ENCODE measurements around the gene COX6A1. TPM values are rescaled to one million over a fixed set of nuclear protein-coding genes. Genes with fewer than 3 reads are reported as not detected.

The COX6A1 gene
- total RNA-seq, 1 donor = 215 TPM

DNA sequence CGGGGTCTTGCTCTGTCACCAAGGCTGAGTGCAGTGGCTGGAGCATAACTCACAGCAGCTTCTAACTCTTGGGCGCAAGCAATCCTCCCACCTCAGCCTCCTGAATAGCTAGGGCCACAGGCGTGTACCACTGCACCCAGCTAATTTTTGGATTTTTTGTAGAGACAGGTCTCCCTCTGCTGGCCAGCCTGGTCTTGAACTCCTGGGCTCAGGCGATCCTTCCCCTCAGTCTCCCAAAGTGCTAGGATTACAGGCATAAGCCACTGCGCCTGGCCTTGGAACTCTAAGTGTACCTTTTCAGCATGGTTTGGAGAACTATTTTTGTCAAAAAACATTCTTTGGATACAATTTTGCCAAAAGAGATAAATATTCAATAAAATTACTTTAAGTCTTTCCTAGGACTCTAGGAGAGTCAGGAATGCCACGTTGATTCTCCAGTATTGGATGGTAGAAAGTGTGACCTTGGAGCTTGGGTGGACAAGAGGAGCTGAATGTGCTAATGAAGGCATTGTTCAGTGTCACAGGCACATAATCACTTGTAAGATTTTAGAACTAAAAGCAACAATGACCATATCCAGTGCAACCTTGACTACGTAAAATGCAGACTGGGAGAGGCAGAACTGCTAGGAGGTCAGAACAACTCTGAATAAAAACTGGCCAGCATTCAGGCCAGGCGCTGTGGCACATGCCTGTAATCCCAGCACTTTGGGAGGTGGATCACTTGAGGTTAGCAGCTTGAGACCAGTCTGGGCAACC is 28.8 kb downstream of the COX6A1 start:
- H3K4me3 ChIP-seq (ENCODE audit: low read depth, low read length) = no peak overlapping the region
- TF ChIP-seq, protein P1, sequence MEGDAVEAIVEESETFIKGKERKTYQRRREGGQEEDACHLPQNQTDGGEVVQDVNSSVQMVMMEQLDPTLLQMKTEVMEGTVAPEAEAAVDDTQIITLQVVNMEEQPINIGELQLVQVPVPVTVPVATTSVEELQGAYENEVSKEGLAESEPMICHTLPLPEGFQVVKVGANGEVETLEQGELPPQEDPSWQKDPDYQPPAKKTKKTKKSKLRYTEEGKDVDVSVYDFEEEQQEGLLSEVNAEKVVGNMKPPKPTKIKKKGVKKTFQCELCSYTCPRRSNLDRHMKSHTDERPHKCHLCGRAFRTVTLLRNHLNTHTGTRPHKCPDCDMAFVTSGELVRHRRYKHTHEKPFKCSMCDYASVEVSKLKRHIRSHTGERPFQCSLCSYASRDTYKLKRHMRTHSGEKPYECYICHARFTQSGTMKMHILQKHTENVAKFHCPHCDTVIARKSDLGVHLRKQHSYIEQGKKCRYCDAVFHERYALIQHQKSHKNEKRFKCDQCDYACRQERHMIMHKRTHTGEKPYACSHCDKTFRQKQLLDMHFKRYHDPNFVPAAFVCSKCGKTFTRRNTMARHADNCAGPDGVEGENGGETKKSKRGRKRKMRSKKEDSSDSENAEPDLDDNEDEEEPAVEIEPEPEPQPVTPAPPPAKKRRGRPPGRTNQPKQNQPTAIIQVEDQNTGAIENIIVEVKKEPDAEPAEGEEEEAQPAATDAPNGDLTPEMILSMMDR (IDR thresholded peaks at IDR 0.05; ENCODE audit: insufficient read depth, low read depth, low read length) = peak; percentile 59
- DNase-seq (ENCODE audit: low read depth) = peak; percentile 48

GRCh38 chr12:120467439-120467838 is 29.5 kb downstream of the COX6A1 start:
- TF ChIP-seq, protein P1 (IDR thresholded peaks at IDR 0.05; ENCODE audit: insufficient read depth, low read depth, low read length) = no peak
- DNase-seq (ENCODE audit: low read depth) = no peak
- H3K4me3 ChIP-seq (ENCODE audit: low read depth, low read length) = peak overlapping the region; percentile 3

DNA sequence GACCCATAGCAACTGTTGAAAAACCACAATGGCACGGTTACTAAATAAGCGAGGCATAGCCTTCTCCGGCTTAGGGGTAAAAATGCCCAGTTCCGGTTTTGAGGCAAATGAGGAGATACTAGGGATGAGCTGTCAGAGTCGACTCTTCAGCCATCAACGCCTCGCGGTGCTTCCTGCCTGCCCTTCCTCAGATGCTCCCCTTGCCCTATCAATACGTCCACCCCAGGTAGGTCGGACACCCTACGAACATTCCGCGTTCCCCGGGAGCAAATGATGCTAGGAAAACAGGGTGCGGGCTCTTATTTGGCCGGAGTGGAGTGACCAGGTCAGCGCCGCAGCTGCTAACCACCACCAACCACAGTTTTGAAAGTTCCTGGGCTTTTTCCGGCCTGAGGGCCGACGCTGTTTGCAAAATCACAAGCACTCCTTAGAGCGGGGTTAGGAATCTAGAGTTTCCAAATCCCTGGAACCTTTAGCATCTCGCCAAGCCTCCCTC is 30.5 kb downstream of the COX6A1 start:
- TF ChIP-seq, protein P1 (IDR thresholded peaks at IDR 0.05; ENCODE audit: insufficient read depth, low read depth, low read length) = no peak
- DNase-seq (ENCODE audit: low read depth) = peak; percentile 76
- peak overlapping the region; percentile 87 for H3K4me3 ChIP-seq (ENCODE audit: low read depth, low read length)

GRCh38 chr12:120468821-120469449 is 31.0 kb downstream of the COX6A1 start:
- peak overlapping the region; percentile 87 for H3K4me3 ChIP-seq (ENCODE audit: low read depth, low read length)
- peak; percentile 33 for DNase-seq (ENCODE audit: low read depth)
- TF ChIP-seq, protein P1 (IDR thresholded peaks at IDR 0.05; ENCODE audit: insufficient read depth, low read depth, low read length) = no peak

DNA sequence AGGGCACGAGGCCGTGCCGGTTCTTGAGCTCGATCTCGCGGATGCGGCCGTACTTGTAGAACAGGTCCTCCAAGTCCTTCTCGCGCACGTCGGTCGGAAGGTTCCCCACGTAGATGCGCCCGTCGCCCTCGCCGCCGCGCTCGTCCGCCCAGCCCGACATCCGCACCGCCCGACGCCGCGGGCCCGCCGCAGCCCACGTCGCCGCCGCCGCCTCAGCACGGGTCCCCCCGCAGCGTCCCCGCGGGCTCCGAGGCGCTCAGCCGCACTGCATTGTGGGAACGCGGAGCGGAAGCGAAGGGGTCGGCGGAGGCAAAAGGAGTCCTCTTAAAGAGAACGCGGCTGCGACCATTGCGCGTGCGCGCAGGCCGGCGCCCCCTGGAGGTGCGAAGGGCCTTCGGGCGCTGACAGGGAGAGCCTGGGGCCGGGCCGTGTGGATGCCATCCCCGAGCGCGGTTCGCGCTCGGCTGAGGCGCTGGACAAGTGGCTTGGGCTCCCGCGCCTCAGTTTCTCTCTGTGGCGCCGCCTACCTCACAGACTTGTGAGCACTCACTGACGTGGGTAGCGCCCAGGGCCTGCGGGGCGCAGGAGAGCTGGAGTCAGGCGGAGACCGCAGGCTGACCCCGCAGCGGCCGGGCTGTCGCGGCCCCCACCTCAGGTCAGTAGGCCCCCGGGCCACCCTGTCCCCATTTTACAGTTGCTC is 31.7 kb downstream of the COX6A1 start, which contains the start of gene SRSF9:
Gene SRSF9 (minus strand): TSS at position 299 of the 700 bp plus-strand sequence. CDS start 139 bp downstream, at position 160.
- TF ChIP-seq, protein P1 (IDR thresholded peaks at IDR 0.05; ENCODE audit: insufficient read depth, low read depth, low read length) = peak; percentile 89
- peak; percentile 98 for DNase-seq (ENCODE audit: low read depth)
- H3K4me3 ChIP-seq (ENCODE audit: low read depth, low read length) = peak within 1 kb of the TSS; percentile 87

DNA sequence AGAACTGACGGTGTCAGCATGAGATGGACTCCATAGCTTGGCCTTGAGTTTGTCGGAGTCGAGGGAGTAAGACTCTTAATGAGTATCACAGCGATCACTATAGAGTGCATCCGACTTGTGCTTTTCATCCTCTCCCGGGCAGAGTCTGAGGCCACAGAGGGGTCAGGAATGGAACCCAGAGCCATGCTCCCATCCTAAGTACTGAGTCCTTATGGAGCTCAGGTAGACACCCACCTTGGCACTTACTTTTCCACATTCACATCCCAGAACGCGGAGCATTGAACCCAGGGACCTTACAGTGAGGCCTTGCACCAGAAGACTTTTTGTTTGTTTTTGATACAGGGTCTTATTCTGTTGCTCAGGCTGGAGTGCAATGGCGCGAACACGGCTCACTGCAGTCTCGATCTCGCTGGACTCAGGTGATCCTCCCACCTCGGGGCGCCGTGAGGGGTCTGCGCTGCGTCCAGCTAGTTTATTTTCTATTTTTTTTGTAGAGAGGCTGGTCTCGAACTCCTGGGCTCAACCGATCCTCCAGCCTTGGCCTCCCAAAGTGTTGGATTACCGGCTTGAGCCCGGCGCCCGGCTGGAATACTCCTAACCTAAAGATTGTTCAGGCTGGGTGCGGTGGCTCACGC is 32.4 kb downstream of the COX6A1 start:
- DNase-seq (ENCODE audit: low read depth) = peak; percentile 30
- TF ChIP-seq, protein P1 (IDR thresholded peaks at IDR 0.05; ENCODE audit: insufficient read depth, low read depth, low read length) = no peak
- H3K4me3 ChIP-seq (ENCODE audit: low read depth, low read length) = peak overlapping the region; percentile 87

All from fibroblast of villous mesenchyme (primary cell).